ENCODE measurements around the gene FOXN1. TPM values are rescaled to one million over a fixed set of nuclear protein-coding genes. Genes with fewer than 3 reads are reported as not detected.
"Not testable (repeated sequence)": the region's sequence is repeated elsewhere in the genome, so short reads cannot be mapped to it uniquely, and the experiment has no call there.

FOXN1 gene
- total and polyA plus RNA-seq, 5 donors = not detected

DNA sequence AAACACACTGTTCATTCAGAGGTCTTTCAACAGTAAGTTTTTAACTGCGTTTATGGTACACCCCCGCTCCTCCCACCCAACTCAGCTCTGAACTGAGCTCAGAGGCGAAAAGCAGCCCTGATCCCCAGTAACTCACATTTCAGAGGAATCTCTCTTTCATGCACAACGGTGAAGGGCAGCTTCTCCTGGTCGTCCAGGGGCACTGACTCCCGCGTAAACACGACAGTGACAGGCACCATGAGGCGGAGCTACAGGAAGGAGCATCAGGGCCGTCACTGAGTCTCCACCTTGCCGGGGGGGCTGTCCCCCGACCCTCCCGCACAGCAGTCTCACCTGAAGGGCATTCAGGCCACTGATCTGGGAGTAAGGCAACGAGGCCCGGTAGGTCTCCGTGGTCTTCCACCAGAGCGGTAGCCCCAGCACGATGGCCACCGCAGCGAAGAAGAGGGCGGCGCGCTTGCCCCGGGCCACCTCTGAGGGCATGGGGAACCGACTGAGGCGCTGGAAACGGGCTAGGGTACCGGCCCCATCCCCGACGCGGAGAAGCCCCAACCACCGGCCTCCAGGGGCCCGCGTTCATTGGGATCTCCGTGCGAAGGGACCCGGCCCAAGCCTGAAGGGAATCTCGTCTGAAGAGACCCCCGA lies 64.7 kb downstream of the FOXN1 start:
- under 1% methylated on average over 39 of the region's 39 CpGs for WGBS
- no peaks in the 10 kb centered on the region for H3K4me1 ChIP-seq (ENCODE audit: control insufficient read depth, insufficient read depth, low read length)
- ATAC-seq = peak; percentile 9 to 21
- intact Hi-C loops (cut with DNase I) = no loop called here
- H3K27me3 ChIP-seq (ENCODE audit: control insufficient read depth, insufficient read depth) = no peaks in the 10 kb centered on the region
- DNase-seq = peak in 2 of 3 donors; percentile 55 to 59
- peak overlapping the region; percentile 9 for H3K27ac ChIP-seq (ENCODE audit: low read length)
- no peaks in the 10 kb centered on the region for H3K9me3 ChIP-seq (ENCODE audit: control insufficient read depth, low read length)
- H3K4me3 ChIP-seq (ENCODE audit: low read length) = peak overlapping the region; percentile 68

DNA sequence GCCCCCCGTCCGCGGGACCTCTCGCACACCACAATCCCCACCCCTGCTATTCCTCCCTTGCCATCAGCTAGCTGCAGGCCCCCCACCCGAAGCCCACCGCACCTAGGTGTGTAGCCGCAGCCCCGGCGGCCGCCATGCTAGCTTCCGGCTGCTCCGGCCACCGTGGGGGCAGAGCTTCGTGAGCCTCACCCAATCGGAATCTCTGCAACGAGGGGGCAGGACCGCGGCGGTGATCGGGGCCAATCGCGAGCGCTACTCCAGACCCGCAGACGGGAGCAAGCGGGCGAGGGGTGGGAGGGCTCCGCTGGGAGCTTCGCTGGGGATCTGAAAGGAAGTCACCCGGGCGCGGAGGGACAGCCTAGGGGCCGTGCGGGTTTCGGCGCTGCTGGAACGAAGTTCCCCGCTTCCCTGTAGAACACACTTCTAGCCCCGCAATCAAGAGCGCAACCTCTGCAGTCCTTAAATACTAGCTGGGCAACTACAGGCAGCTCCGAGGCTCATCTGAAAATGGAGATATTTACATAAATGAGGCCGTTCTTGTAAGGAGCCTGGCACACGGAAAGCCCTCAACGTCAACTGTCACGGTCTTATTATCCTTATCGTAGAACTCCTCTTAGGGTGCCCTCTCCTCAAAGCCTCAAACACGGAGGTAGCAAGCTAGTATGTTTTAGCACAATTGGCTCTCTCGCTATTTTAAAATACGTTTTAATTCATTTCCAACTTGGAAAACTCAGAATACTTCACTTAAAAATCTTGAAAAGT lies 65.4 kb downstream of the FOXN1 start, which contains the start of gene PIGS:
PIGS (minus strand) TSS at position 164 of the 762 bp plus-strand sequence; CDS start at position 136, 28 bp downstream.
- ATAC-seq (peak; percentile 97 to 98), DNase-seq (peak; percentile 96 to 98 (median 98))
- Histone ChIP-seq H3K4me3 (ENCODE audit: low read length) (peak within 1 kb of the TSS; percentile 68), H3K4me1 (ENCODE audit: control insufficient read depth, insufficient read depth, low read length) (no peaks in the 10 kb centered on the region), H3K27ac (ENCODE audit: low read length) (peak within 1 kb of the TSS; percentile 78), H3K27me3 (ENCODE audit: control insufficient read depth, insufficient read depth) (no peaks in the 10 kb centered on the region), H3K9me3 (ENCODE audit: control insufficient read depth, low read length) (no peaks in the 10 kb centered on the region)
- intact Hi-C loops (cut with DNase I) = no loop called here
- under 1% methylated on average over 49 of the region's 49 CpGs for WGBS

DNA sequence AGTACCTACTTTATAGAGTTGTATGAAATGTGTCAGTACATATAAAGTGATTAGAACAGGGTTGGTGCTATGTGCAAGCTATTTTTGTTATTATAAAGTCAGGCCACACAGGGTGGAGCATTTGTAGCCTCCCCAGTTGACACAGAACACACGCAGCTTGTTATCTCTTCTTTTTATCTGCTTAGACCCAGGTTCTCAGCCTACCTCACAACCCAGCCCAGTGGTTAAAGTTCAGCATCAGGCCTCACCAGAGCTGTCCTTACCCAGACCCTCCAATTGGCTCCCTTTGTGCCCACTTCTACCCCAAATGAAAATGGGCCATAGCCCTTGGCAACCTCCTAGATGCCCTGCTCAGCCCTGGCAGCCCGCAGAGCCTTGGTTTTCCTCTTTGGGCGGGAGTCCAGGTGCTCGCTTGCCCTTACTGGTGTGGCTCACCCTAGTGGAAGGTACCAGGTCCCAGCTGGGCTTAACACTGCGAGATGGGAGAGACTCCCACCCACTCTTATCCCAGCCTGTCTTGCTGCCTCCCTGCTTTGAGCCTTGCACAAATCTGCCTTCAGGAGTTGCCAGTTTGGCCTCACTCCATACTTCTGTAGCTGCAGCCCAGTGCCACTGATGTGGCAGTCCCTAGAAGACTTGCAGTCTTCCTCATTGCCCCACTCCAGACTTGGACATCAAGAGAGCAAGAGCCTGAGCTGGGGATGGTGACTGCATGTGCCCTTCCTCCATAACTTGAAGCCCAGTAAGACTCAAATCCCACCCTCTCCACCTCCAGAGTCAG lies 66.3 kb downstream of the FOXN1 start:
- Histone ChIP-seq H3K27ac (ENCODE audit: low read length) (no peak overlapping the region), H3K27me3 (ENCODE audit: control insufficient read depth, insufficient read depth) (no peaks in the 10 kb centered on the region), H3K4me3 (ENCODE audit: low read length) (peak overlapping the region; percentile 68), H3K9me3 (ENCODE audit: control insufficient read depth, low read length) (no peaks in the 10 kb centered on the region), H3K4me1 (ENCODE audit: control insufficient read depth, insufficient read depth, low read length) (no peaks in the 10 kb centered on the region)
- ATAC-seq (no peak), DNase-seq (no peak)
- 64% methylated on average over 5 of the region's 5 CpGs for WGBS
- intact Hi-C loops (cut with DNase I) = no loop called here

DNA sequence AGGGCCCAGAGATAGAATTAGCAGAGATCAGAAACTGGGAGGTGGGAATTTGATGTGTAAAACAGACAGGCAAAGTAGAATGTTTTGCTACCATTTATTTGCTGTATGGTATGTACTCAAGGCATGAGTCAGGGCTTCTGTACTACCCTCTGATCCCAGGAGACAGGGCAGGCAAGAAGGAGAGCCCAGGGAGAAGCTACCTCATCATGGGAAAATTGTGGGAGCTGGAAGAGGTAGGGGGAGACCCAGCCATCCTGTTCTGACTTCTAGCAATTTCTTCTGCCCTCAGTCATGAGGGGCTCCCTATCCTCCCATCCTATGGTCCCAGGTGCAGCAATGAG lies 66.9 kb downstream of the FOXN1 start:
- no peak overlapping the region for H3K4me3 ChIP-seq (ENCODE audit: low read length)
- H3K27me3 ChIP-seq (ENCODE audit: control insufficient read depth, insufficient read depth) = no peaks in the 10 kb centered on the region
- no peak for DNase-seq
- no peaks in the 10 kb centered on the region for H3K4me1 ChIP-seq (ENCODE audit: control insufficient read depth, insufficient read depth, low read length)
- ATAC-seq = no peak
- intact Hi-C loops (cut with DNase I) = no loop called here
- H3K27ac ChIP-seq (ENCODE audit: low read length) = no peak overlapping the region
- no peaks in the 10 kb centered on the region for H3K9me3 ChIP-seq (ENCODE audit: control insufficient read depth, low read length)

DNA sequence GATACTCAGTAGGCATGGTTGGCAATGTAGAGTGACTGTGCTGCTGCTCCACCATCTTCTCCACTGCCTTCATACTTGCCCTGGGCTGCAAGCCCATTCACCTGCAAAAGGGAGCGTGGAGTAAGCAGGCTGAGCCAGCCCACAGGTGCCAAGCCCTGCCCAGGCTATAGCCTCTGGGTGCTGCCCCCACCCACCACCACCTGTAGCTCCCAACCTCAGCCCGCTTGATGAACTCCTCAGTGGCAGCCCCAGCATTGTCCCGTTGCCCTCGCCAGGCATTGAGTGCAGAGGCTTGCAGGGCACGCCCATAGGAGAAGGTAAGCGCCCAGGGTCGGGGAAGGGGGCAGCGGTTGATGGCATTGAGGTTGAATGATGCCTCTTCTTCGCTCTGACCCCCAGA lies 67.4 kb downstream of the FOXN1 start:
- no peak overlapping the region for H3K4me3 ChIP-seq (ENCODE audit: low read length)
- DNase-seq (no peak), ATAC-seq (no peak)
- no peaks in the 10 kb centered on the region for H3K27me3 ChIP-seq (ENCODE audit: control insufficient read depth, insufficient read depth)
- 96% methylated on average over 9 of the region's 9 CpGs for WGBS
- H3K4me1 ChIP-seq (ENCODE audit: control insufficient read depth, insufficient read depth, low read length) = no peaks in the 10 kb centered on the region
- no peak overlapping the region for H3K27ac ChIP-seq (ENCODE audit: low read length)
- no peaks in the 10 kb centered on the region for H3K9me3 ChIP-seq (ENCODE audit: control insufficient read depth, low read length)
- intact Hi-C loops (cut with DNase I) = no loop called here

DNA sequence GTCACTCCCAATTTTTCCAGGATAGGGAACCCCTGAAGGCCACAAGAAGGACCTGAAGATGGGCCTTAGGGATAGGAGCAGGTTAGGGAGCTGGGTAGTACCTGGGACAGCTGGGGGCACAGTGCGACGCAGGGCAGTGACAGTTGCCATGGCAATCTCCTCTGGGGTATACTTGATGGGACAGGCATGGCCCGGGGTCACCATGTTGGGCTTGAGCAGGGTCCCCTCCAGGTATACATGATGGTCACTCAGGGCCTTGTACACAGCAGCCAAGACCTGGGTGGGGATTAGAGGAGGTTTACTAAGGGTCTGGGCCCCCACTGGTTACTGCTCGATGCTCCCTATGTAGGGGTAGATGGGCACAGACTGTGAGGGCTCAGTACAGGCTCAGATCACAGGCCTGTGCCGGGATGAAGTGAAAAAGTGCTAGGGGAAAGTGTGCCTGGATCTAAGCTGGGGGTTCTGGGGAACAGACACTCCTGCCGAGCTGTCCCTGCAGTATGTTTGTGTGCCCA lies 67.9 kb downstream of the FOXN1 start:
- Histone ChIP-seq H3K9me3 (ENCODE audit: control insufficient read depth, low read length) (no peaks in the 10 kb centered on the region), H3K4me3 (ENCODE audit: low read length) (no peak overlapping the region), H3K4me1 (ENCODE audit: control insufficient read depth, insufficient read depth, low read length) (no peaks in the 10 kb centered on the region), H3K27me3 (ENCODE audit: control insufficient read depth, insufficient read depth) (no peaks in the 10 kb centered on the region), H3K27ac (ENCODE audit: low read length) (no peak overlapping the region)
- ATAC-seq (no peak), DNase-seq (no peak)
- WGBS = 95% methylated on average over 6 of the region's 6 CpGs
- intact Hi-C loops (cut with DNase I) = no loop called here

DNA sequence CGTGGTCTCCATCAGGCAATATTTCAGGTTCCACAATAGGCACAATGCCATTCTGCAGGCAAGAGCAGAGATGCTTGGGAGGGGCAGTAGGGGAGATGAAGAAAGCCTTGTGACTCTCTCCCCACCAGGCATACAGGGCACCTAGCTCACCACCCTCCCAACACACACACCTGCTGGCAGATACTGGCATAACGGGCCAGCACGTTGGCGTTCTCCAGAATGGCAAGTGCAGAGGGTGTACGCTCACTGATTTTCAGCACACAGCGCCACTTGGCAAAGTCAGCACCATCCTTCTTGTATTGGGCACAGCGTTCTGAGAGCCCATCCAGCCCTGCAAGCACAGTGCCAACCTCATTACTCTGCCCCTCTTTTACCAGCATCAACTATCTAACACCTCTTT lies 68.4 kb downstream of the FOXN1 start:
- ATAC-seq = no peak
- DNase-seq = no peak
- intact Hi-C loops (cut with DNase I) = no loop called here
- H3K4me3 ChIP-seq (ENCODE audit: low read length) = no peak overlapping the region
- 79% methylated on average over 7 of the region's 7 CpGs for WGBS
- no peaks in the 10 kb centered on the region for H3K27me3 ChIP-seq (ENCODE audit: control insufficient read depth, insufficient read depth)
- H3K9me3 ChIP-seq (ENCODE audit: control insufficient read depth, low read length) = no peaks in the 10 kb centered on the region
- H3K27ac ChIP-seq (ENCODE audit: low read length) = no peak overlapping the region
- H3K4me1 ChIP-seq (ENCODE audit: control insufficient read depth, insufficient read depth, low read length) = no peaks in the 10 kb centered on the region

DNA sequence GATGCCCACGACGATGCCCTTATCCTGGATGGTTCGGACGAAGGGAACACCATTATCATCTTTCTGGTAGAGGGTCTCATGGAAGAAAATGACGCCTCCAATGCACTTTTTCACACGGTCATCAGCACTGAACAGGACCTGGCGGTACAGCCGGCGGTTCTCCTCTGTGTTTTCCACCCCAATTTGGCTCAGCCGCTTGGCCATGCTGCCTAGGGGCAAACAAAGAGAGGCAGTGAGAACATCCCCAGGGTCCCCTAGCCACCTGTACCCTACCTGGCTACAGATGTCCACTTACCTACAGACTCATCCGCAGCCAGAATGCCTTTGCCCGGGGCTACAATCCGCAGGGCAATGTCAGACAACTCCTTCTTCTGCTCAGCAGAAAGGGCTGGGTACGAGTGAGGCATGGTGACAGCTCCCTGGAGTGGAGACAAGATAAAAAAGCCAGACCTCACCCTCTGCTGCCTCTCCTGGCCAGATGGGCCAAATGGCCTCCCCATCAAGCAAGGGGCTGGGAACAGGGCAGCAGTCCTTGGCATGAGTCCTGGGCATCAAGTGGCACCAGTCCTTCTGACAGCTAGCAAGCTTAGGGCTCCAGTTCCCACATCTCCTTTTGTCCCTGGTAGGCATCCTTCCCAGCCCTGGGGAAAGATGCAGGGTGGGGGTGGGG lies 69.1 kb downstream of the FOXN1 start:
- 68% methylated on average over 14 of the region's 14 CpGs for WGBS
- H3K4me1 ChIP-seq (ENCODE audit: control insufficient read depth, insufficient read depth, low read length) = no peaks in the 10 kb centered on the region
- H3K4me3 ChIP-seq (ENCODE audit: low read length) = no peak overlapping the region
- intact Hi-C loops (cut with DNase I) = no loop called here
- ATAC-seq = peak; percentile 49 to 53
- peak overlapping the region; percentile 18 for H3K27ac ChIP-seq (ENCODE audit: low read length)
- DNase-seq = peak; percentile 73 to 90 (median 82)
- no peaks in the 10 kb centered on the region for H3K9me3 ChIP-seq (ENCODE audit: control insufficient read depth, low read length)
- H3K27me3 ChIP-seq (ENCODE audit: control insufficient read depth, insufficient read depth) = no peaks in the 10 kb centered on the region

DNA sequence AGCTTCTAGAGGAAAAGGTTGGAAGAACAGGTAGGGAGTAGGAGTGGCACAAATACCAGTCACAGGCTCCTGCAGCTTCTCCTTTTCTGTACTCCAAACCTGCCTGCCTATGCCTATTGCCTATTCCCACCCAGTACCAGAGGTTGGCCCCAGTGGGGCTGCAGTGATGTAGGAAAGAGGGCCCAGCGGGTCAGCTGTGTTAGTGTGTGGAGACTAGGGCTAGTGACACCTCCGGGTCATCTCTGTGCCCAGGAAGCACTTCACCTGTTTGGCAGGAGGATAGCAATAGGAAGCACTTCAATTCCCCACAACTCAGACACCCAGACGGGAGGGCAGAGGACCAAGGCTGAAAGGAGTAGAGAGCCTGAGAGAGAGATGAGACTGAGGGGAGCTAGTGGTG lies 69.9 kb downstream of the FOXN1 start:
- 54% methylated on average over 3 of the region's 3 CpGs for WGBS
- ATAC-seq; intact Hi-C loops (cut with DNase I): not testable (repeated sequence)

DNA sequence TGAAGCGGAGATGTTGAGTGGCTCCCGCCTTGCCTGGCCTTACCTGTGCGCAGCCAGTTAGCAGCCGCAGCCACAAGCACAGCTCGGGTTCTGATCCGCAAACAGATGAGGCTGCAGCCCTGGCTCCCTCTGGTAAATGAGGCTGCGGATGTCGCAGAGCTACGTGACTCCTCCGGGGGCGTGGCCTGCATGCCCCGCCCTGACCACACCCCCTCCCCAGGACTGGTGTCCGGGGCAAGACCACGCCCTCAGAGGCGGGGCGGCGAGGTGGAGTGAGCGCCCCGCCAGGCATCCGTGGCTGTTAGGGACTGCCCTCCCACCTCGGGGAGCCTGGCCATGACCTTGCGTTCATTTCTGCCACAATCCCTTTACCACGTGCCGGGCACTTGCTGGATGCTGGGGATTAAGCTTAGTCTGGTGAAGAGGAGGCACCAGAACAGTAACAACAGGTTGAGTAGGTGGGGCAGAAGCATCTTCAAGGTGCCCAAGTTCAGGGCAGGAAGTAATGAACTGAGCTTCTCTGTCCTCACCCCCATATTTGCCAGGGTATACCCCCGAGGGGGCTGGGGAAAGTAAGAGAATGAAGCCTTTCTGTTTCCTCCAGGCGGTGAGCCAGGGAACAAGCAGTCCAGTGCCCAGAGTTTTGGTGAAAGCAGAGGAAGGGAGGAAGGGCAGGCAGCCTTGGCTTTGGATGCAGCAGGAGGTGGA lies 70.8 kb downstream of the FOXN1 start, which contains the start of gene ALDOC:
ALDOC (minus strand) TSS at position 138 of the 708 bp plus-strand sequence. CDS start 1,363 bp downstream, outside the sequence.
- H3K9me3 ChIP-seq (ENCODE audit: control insufficient read depth, low read length) = no peaks in the 10 kb centered on the region
- no peaks in the 10 kb centered on the region for H3K27me3 ChIP-seq (ENCODE audit: control insufficient read depth, insufficient read depth)
- H3K4me1 ChIP-seq (ENCODE audit: control insufficient read depth, insufficient read depth, low read length) = no peaks in the 10 kb centered on the region
- WGBS = 5% methylated on average over 25 of the region's 26 CpGs
- ATAC-seq (peak; percentile 96), DNase-seq (peak; percentile 98 to 100 (median 99))
- peak within 1 kb of the TSS; percentile 40 for H3K27ac ChIP-seq (ENCODE audit: low read length)
- intact Hi-C loops (cut with DNase I) = no loop called here
- peak within 1 kb of the TSS; percentile 16 for H3K4me3 ChIP-seq (ENCODE audit: low read length)

More for the DNA sequence above, 69.9 kb downstream of the FOXN1 start:
- H3K27me3 ChIP-seq (ENCODE audit: control insufficient read depth, insufficient read depth); DNase-seq; H3K4me1 ChIP-seq (ENCODE audit: control insufficient read depth, insufficient read depth, low read length); H3K9me3 ChIP-seq (ENCODE audit: control insufficient read depth, low read length): not testable (repeated sequence)
- Histone ChIP-seq H3K27ac (ENCODE audit: low read length) (peak overlapping the region; percentile 20), H3K4me3 (ENCODE audit: low read length) (peak overlapping the region; percentile 16)
